GM12872 (cell line): ENCODE results near the gene ZNF436.

Experiments used
- TF ChIP-seq, protein P1 (sequence below): IDR thresholded peaks from 3 replicates; pipeline ENCODE4 v1.5.1; 2011; ENCODE audit warnings: low read depth, mild to moderate bottlenecking, low read length, moderate library complexity; ENCODE audit not compliant: insufficient read depth

Gene ZNF436

DNA sequence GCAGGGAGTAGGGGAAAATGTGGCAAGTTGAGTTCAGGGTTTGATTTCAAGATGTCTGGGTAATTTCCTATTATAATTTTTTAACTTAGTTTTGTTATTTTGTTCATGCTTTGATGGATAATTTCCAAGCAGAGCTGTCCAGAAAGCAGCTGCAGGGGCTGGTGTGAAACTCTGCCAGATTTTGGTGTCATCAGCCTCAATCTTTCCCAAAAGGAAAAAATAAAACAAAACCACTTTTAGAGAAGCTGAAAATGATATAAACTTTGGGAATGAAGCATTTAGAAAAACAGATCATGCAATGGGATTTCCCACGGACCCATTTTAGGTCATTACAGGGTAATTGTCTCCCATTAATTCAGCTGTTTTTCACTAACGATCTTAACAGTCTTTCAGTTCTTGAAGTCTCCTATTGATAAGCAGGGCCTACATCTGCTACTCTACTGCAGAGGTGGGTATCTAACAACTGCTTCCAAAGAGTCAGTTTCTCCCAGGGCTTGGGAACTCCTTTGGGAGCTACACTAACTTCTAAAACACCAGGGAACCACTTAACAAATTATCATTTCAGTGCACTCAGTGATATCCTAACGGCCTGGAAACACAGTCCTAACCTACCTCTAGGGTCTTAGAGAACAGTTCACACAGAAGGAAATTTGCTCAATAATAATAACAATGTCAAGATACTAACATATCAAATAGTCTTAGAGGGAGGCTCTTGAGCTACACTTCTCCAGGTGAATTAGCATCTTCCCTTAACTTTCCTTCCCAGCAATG is 12.3 kb downstream of the ZNF436 start:
- TF ChIP-seq, protein P1, sequence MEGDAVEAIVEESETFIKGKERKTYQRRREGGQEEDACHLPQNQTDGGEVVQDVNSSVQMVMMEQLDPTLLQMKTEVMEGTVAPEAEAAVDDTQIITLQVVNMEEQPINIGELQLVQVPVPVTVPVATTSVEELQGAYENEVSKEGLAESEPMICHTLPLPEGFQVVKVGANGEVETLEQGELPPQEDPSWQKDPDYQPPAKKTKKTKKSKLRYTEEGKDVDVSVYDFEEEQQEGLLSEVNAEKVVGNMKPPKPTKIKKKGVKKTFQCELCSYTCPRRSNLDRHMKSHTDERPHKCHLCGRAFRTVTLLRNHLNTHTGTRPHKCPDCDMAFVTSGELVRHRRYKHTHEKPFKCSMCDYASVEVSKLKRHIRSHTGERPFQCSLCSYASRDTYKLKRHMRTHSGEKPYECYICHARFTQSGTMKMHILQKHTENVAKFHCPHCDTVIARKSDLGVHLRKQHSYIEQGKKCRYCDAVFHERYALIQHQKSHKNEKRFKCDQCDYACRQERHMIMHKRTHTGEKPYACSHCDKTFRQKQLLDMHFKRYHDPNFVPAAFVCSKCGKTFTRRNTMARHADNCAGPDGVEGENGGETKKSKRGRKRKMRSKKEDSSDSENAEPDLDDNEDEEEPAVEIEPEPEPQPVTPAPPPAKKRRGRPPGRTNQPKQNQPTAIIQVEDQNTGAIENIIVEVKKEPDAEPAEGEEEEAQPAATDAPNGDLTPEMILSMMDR: no peak

DNA sequence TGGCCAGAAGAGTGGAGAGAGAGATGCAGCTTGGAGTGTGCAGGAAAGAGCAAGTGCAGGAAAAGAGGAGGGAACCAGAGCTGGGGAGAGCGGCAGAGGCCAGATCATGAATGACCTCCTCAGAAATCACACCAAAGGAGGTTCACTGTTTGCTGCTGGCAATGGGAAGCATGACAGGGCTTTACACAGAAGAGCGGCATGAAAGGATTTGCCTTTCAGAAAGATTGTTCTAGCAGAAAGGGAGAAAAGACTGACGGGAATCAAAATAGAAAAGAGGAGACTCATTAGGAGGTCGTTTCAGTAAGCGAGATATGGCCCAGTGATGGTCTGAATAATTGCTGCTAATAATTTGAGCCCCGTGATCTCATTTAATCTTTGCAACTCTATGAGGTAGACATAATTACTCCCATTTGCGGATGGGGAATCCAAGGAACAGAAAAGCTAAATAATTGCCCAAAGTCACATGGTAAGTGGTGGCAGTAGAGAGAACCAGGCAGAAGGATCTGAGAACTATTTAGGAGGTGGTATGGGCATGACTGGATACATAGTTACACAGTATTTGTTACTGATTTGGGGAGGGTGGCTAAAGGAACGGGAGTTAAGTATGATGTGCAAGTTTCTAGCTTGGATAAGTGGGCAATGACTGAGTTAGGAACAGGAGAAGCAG is 13.0 kb downstream of the ZNF436 start:
- TF ChIP-seq, protein P1: no peak

DNA sequence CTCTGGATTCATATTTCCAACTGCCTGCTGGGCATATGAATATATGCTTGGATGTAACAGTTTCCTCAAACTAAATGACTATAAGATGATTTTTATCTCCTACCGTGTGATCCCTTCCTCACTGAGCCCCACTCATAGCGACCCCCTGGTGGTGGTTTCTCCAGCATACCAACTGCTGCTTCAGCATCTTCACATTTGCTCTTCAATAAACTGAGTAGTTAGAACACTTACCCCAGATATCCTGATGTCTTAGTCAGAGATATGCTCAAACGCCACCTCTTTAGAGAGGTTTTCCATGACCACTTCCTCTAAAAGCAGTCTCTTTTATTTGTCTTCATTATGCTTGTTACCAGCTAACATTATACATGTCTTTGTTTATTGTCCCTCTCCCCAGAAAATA is 15.4 kb downstream of the ZNF436 start:
- TF ChIP-seq, protein P1: no peak; the same call in 2 of the 3 replicates

DNA sequence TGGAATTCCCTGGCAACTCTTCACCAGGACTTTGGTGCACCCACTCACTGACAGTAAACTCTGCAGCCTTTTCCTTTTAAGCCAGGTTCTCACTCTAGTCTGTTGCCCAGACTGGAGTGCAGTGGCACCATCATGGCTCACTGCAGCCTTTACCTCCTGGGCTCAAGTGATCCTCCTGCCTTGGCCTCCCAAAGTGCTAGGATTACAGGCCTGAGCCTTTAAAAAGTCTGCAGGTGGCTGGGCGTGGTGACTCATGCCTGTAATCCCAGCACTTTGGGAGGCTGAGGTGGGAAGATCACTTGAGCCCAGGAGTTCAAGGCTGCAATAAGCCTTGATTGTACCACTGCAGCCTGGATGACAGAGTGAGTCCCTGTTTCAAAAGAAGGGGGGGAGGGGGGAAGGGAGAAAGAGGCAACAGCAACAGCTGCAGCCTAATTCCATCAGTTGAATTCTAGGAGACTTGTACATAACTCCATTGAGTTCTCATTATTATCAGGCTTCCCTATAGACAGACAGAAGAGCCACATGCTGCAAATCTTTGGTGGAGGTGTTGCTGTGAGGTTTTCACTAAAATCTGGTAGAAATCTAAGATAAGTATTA is 17.4 kb downstream of the ZNF436 start:
- TF ChIP-seq, protein P1: no peak

DNA sequence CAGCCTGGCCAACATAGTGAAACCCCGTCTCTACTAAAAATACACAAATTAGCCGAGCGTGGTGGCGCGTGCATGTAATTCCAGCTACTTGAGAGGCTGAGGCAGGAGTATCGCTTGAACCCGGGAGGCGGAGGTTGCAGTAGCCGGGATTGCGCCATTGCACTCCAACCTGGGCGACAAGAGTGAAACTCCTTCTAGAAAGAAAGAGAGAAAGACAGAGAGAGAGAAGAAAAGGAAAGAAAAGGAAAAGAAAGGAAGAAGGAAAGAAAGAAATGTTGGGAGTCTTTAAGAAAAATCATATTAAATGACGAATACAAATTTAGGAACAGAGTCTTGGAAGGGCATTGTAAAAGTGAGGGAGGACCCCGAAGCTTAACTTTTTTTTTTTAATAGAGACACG is 23.7 kb downstream of the ZNF436 start:
- TF ChIP-seq, protein P1: no peak

DNA sequence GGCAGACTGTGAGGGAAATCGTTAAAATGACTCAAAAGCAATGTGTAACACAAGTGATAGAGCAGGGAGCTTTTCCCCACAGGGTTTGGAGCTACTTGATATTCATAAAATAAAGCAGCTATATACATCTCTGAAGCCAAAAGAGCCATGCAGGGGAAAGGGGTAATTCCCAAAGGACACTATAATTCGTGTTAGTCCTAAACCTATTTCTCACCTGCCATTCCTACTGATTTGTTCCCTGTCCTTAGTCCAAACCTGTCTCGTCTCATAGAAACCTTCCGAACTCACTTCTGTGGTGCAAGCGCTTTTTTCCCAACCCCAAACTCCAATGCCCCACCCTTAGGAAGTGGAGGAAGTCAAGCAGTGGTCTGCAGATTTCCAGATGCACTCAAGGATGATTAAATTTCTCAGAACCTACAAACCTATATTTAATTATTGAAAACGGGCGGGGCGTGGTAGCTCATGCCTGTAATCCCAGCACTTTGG is 24.6 kb downstream of the ZNF436 start:
- TF ChIP-seq, protein P1: no peak

DNA sequence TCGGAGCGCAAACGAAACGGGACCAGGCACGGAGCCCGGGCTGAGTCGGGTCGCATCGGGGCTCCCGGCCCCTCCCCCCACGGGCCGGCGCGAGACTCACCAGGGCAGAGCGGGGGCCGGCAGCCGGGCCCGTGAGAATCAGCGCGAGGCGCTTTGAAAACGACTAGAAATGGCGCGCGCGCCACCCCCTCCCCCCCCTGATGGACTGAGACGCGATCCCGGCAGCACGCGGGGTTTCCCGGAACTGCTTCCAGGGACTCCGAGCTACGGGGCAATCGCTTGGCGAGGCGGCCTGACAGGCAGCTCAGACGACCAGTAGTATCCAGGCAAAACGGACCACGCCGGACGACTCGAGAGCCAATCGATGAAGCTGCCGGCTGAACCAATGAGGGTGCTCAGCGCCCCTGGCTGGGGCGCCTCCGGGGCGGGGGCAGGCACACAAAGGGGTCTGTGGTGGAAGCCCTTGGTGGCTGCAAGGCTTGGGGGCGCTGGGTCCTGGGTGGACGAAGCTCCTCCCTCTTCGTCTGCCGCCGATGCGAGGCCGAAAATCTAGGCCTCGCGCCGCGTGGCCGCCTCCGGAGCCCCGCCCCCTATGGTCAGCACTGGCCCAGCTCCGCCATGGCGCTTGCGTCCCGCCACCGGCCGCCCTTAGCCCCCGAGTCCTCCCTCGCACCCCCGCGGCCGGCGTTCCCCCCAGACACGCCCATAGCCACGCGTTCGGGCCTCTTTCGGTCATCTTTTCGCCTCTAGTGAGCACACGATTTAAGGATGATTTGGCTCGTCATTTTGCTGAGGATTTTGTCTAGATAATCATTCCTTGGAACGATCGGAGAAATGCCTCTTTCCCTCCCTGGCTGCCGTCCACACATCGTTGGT is 25.3 kb downstream of the ZNF436 start, which contains the start of gene HNRNPR:
Gene HNRNPR, minus strand, starts transcription at position 174 of the 876 bp plus-strand sequence. CDS start 3,276 bp downstream, outside the sequence.
- TF ChIP-seq, protein P1: no peak
